ACHN (cell line): Measurements from ENCODE around the gene PIWIL1.

Experiments used
- DNase-seq: peaks from one replicate; pipeline ENCODE4 v3.0.0-alpha.2; 2015
- in situ Hi-C: cut with HindIII; loops from 2 replicates; pipeline ENCODE4 v1.10.0; 2017; ENCODE audit warnings: low sequenced_read_pairs, low pct_ligation_motif_present, low pct_unique_long_range_greater_than_20kb

Gene PIWIL1

GRCh38 chr12:130414381-130414780 lies 76.7 kb downstream of the PIWIL1 start:
- in situ Hi-C loops: no loop called here
- no peak for DNase-seq

GRCh38 chr12:130418251-130418650 lies 80.6 kb downstream of the PIWIL1 start:
- in situ Hi-C loops: no loop called here

GRCh38 chr12:130419116-130419515 lies 81.4 kb downstream of the PIWIL1 start:
- no peak for DNase-seq
- in situ Hi-C loops: no loop called here

More at GRCh38 chr12:130418251-130418650, 80.6 kb downstream of the PIWIL1 start:
- no peak for DNase-seq

- in situ Hi-C loops: no loop called here
- DNase-seq: no peak
Measured at GRCh38 chr12:130420071-130420470, 82.4 kb downstream of the PIWIL1 start.

GRCh38 chr12:130421896-130422295 lies 84.2 kb downstream of the PIWIL1 start:
- no peak for DNase-seq
- in situ Hi-C loops: no loop called here
